NT2/D1 (cell line): Measurements from ENCODE around the gene PLCH1.

ENCODE experiments used
- SUZ12 ChIP-seq: IDR thresholded peaks from 2 replicates; pipeline ENCODE4 v1.6.1; 2011; ENCODE audit not compliant: insufficient read length, insufficient read depth; ENCODE audit errors: extremely low read depth
- YY1 ChIP-seq: IDR thresholded peaks from 2 replicates; pipeline ENCODE4 v1.6.1; 2011; ENCODE audit not compliant: insufficient read length, insufficient read depth

- TF ChIP-seq YY1 (no peak), SUZ12 (no peak)
Observed at GRCh38 chr3:155444771-155445170, 300.1 kb downstream of the PLCH1 start.
